Right lung (tissue), 10 donors: ENCODE measurements around the gene SPN. TPM values are rescaled to one million over a fixed set of nuclear protein-coding genes. Genes with fewer than 3 reads are reported as not detected.
"Not testable (repeated sequence)": the region's sequence is repeated elsewhere in the genome, so short reads cannot be mapped to it uniquely, and the experiment has no call there.

Experiments used
- DNase-seq, 2 donors: peaks; one replicate each; pipeline ENCODE4 v3.0.0-alpha.2; 2013
- long read RNA-seq, 8 donors: transcript quantifications; one replicate each; lab custom pipeline, GENCODE V29; 2026
- polyA plus RNA-seq, 5 donors: library from polyadenylated mRNA; unstranded; fragments of 120-200 nt; gene quantifications; one replicate each; pipeline versions ENCODE4 v1.2.1 to v1.2.3, GENCODE V29; 2013; ENCODE audit warnings: inconsistent platforms in 1 of 5, low replicate concordance in 1 of 5; ENCODE audit not compliant: insufficient read length in 5 of 5, insufficient read depth in 1 of 5

Gene SPN, protein sequence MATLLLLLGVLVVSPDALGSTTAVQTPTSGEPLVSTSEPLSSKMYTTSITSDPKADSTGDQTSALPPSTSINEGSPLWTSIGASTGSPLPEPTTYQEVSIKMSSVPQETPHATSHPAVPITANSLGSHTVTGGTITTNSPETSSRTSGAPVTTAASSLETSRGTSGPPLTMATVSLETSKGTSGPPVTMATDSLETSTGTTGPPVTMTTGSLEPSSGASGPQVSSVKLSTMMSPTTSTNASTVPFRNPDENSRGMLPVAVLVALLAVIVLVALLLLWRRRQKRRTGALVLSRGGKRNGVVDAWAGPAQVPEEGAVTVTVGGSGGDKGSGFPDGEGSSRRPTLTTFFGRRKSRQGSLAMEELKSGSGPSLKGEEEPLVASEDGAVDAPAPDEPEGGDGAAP
- 1 to 10 TPM; 1.9 to 2.9 (median 2.3) TPM for polyA plus RNA-seq
- long read RNA-seq, donor 1, partial matches to known transcripts = 0 of 3 reads
- long read RNA-seq, donor 1, other reads (novel, unspliced or antisense) = 0 of 3 reads
- long read RNA-seq, donor 2, partial matches to known transcripts = 0 of 1 reads
- long read RNA-seq, donor 2, other reads (novel, unspliced or antisense) = 0 of 1 reads
- long read RNA-seq, donor 3, partial matches to known transcripts = 0 of 2 reads
- long read RNA-seq, donor 3, other reads (novel, unspliced or antisense) = 0 of 2 reads
- long read RNA-seq, donor 4, partial matches to known transcripts = 0 of 4 reads
- long read RNA-seq, donor 4, other reads (novel, unspliced or antisense) = 0 of 4 reads
- long read RNA-seq, donor 5, partial matches to known transcripts = 0 of 2 reads
- long read RNA-seq, donor 5, other reads (novel, unspliced or antisense) = 0 of 2 reads
- long read RNA-seq, donor 6, partial matches to known transcripts = 0 of 4 reads
- long read RNA-seq, donor 6, other reads (novel, unspliced or antisense) = 0 of 4 reads
- long read RNA-seq, donor 7, partial matches to known transcripts = 0 of 3 reads
- long read RNA-seq, donor 7, other reads (novel, unspliced or antisense) = 0 of 3 reads
- long read RNA-seq, donor 8, partial matches to known transcripts = 0 of 1 reads
- long read RNA-seq, donor 8, other reads (novel, unspliced or antisense) = 0 of 1 reads

DNA sequence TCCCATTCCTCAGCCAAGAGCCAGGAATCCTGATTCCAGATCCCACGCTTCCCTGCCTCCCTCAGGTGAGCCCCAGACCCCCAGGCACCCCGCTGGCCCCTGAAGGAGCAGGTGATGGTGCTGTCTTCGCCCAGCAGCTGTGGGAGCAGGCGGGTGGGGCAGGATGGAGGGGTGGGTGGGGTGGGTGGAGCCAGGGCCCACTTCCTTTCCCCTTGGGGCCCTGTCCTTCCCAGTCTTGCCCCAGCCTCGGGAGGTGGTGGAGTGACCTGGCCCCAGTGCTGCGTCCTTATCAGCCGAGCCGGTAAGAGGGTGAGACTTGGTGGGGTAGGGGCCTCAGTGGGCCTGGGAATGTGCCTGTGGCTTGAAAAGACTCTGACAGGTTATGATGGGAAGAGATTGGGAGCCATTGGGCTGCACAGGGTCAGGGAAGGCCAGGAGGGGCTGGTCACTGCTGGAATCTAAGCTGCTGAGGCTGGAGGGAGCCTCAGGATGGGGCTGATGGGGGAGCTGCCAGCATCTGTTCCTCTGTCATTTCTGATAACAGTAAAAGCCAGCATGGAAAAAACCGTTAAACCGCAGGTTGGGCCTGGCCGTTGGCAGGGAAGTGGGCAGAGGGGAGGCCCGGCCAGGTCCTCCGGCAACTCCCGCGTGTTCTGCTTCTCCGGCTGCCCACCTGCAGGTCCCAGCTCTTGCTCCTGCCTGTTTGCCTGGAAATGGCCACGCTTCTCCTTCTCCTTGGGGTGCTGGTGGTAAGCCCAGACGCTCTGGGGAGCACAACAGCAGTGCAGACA, at the start of gene SPN:
Gene SPN (plus strand): TSS at position 232 of the 791 bp plus-strand sequence. CDS start 482 bp downstream, at position 714.
- DNase-seq = no peak

DNA sequence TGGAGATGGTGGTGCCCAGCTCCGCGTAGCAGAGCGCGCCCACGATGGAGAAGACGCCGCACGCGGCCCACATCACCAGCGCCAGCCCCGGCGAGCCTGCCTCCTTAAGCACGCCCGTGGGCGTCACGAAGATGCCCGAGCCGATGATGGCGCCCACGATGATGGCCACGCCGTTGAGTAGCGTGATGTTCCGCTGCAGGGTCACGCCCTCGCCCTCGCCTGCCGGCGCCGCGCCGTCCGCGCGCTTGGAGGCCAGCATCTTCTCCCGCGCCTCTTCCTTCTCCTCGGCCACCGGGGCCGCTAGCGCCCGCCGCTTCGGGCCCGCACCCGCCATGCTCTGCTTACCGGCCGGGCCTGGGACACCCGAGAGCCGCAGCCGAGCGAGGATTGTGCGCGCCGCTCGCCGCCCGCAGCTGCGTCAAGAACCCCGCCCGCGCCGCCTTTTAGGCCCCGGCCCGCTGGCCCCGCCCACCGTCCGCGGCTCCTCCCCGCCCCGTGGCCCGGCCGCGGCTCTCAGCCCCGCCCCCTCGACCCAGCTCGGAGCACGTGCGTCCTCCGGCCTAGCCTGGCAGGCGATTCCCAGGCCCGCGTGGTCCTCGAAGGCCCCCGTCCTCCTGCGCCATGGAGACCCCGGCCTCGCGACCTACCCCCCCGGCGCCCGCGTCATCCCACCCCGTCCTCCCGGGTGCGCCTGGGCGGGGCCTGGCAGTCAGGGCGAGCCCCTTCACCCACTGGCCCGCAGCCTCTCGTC, 49.6 kb upstream of the SPN start:
- DNase-seq = peak; percentile 48 to 53

DNA sequence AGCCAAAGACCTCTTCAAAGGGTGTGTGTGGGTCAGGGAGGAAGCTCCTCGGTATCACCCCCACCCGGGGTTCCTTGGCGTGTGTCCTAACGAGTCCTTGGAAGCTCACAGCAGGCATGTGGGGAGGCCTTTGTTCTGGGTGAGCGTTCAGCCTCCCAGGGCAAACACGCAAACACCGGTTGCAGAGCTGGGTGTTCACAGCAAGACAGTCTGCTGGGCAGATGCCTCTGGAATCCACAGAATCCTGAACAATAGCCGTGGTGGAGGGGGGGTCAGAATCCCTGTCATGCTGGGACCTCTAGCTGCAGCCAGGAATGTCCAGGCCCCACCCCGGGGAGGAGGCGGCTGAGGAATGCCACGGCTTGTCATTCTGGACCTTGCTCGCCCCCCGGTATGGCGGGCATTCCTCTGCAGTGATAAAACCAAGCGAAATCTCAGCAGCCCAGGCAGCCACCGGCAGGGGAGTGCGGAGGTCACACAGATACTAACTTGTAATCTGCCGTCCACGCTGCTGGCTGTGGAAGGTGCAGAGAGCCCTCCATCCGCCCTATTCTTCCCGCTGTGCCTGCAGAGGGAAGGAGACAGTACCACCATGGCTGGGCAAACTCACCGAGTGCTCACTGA, 48.2 kb upstream of the SPN start:
- not testable (repeated sequence) for DNase-seq

DNA sequence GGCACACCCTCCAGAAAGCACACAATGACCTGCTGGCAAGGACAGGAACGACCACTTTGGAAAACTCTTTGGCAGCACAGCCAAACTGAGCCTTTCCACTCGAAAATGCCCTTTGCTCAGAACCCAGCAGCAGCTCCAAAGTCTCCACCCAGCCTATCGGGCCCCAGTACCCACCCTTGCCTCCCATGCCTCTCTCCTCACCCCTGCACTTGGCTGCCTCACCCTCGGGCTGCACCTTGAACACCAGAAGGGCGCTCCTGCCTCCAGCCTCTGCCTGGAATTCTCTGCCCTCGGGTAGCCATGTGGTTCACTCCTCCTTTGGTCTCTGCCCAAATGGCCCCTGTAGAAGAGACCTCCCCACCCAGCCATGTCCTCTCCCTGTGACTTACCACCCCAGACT, 46.9 kb upstream of the SPN start:
- not testable (repeated sequence) for DNase-seq

DNA sequence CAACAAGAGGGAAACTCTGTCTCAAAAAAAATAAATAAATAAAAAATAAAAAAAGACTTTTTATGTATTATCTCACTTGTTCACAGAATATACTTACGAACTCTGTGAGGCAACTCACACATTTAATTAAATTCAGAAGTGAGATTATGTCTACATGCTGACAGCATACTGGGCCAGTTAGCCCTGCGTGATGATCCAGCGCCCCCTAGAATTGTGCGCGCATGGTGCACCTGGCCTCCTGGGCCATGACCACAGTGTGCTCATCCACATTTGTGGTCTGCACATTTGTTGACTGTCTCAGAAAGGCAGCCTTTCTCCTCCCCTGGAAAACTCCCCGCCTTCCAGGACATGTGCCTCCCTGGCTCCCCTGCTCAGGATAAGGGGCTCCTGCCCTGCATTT, 42.5 kb upstream of the SPN start:
- not testable (repeated sequence) for DNase-seq

DNA sequence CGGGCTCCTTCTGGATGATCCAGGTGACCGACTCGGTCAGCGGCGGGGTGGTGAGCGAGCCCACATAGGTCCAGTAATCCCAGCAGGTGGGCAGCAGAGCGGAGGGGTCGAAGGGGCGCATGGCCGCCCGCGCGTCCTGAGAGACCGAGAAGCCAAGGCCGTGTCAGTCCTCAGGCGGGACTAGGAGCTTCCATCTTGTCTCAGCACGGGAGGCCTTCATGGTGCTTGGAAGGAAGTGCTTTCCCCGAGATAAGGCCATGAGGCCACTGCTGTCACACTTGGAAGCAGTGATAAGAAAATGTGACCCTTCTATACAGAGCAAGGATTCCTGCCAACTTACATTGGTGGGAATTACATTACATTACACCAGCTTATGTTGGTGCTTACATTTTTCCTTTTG, 40.3 kb upstream of the SPN start:
- not testable (repeated sequence) for DNase-seq

DNA sequence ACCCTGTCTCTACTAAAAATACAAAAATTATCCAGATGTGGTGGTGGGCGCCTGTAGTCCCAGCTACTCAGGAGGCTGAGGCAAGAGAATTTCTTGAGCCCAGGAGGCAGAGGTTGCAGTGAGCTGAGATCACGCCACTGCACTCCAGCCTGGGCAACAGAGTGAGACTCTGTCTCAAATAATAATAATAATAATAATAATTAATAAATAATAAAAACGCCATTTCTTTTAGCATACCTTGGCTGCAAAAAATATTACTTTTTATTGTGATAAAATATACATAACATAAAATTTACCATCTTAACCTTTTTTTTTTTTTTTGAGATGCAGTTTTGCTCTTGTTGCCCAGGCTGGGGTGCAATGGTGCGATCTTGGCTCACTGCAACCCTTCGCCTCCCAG, 39.8 kb upstream of the SPN start:
- DNase-seq = not testable (repeated sequence)

DNA sequence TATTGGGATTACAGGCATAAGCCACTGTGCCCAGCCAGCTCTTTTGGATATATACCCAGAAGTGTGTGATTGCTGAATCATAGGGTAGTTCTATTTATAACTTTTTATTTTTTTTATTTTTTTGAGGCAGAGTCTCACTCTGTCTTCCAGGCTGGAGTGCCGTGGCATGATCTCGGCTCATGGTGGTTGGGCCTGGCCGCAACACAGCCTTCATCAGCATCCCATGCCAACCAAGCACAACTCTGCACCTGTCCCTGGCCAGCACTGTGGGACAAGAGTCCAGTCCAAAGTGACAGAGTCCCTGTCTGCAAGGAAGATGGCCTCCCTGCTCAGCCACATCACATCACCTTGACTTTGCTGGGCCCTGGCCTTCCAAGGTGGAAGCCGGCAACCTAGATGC, 37.9 kb upstream of the SPN start:
- not testable (repeated sequence) for DNase-seq

DNA sequence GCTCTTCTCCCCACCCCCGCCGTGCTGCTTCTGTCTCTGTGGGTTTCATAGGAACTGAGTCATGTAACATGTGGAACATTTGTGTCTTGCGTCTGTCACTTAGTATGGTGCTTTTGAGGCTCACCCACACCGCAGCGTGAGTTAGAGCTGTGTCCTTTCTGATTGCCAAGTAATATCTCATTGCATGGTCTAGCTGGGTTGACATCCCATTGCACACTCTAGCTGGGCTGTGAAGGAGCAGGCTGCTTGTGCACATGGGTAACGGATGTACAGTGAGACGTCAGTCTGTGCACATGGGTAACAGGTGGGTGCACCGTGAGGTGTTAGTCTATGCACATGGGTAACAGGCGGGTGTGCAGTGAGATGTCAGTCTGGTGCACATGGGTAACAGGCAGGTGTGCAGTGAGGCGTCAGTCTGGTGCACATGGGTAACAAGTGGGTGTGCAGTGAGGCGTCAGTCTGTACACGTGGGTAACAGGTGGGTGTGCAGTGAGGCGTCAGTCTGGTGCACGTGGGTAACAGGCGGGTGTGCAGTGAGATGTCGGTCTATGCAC, 36.2 kb upstream of the SPN start:
- not testable (repeated sequence) for DNase-seq

DNA sequence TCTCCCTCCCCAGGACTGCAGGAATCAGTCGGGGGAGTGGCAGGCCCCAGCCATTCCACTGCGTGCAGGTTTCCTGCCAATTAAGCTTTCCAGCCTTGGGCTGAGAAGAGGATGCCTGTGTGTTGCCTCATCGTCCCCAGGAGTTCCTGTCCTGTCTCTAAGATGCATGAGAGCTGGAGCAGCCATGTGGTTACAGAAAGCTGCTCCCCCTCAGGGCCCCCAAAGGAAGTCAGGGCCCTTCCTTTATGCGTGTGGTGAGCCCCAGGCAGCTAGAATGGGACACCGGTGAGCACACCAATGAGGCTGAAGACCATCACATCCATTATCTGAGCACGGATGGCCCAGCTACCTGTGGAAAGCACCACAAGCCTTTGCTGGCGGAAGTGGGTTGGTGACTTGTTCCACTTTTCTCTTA, 35.4 kb upstream of the SPN start:
- not testable (repeated sequence) for DNase-seq

DNA sequence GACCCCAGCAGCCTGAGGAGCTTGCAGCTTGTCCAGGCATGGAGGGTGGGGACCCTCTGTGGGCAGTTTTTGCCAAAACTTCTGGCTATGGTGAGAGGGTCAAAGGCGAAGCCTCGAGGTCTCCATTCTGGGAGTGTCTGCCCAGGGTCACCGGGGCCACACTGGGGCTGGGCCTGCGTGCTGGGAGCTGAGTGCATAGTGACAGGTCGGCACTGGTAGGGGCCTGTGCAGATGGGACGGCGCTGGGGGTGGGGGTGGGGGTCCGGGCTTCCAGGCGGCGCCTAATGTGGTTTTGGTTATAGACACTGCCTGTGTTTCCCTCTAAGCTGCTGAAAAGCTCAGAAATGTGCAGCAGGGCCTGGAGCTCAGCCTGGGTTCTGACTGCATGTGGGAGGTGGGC, 34.3 kb upstream of the SPN start:
- DNase-seq = not testable (repeated sequence)

DNA sequence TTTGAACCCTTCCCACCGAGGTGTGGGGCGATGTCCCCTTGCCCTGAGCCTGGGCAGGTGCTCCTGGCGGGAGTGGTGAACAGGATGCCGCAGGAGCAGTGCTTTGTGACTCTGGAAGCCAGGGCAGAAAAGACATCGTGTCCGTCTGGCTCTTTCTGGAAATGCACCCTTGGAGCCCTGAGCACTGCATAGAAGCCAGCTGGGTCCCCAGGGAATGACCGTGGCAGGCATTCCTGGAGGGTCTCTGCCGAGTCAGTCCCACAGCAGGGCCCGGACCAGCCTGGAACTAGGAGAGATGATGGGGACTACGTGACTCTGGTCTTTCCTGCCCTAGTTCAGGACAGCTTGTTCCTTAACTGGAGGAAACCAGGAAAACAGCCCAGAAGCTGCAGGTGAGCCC, 33.7 kb upstream of the SPN start:
- DNase-seq = not testable (repeated sequence)

DNA sequence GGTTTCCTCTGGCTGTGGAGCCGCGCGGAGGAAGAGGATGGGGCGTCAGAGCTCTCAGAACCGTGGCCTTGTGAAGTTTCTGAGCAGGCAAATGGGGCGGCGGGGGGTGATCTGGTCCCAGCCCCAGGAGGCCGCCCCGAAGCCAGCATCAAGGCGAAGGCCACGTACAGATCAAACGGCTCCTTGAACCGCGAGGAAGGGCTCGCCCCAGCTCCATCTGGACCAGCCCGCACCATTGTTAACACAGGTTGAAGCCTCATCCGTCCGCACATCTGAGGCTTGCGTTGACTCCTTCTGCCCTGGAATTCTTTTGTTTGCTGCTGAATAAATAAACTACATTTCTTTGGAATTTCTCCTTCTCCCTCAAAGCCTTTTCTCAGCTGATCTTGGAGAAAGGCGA, 31.4 kb upstream of the SPN start:
- not testable (repeated sequence) for DNase-seq

DNA sequence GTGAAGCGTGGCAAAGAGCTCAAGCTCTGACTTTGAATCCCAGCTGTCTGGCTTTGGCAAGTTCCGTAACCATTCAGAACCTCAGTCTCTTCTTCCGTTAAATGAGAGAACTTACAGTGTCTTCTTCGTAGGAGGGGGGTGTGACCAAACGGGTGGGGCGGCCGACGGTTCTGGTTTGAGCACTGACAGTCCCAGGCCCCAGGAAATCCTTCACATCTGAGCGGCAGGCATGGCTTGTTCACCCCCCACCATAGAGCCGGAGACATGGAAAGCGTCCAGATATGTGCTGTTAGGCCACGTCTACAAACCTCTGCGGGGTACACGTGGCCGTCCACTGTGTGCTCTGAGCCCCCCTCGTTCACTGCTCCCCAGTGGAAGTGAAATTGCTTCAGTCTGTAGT, 27.1 kb upstream of the SPN start:
- DNase-seq = not testable (repeated sequence)

DNA sequence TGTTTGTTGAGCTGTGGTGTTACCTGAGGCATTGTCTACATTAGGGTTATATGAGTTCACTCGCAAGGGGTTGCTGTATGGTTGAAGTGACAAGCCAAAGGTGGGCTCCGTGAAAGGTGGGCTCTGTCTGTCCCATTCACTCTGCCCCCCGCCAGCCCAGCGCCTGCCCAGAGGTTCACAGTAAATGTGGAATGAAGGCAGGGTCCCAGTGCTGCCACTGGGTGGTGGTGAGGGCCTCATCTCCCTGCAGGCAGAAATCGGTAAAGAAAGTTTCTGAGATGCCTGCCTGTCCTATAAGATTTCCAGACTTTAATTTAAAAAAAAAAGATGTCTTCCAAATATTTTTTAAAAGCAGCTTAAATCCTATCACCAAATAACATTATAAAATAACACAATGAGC, 26.7 kb upstream of the SPN start:
- not testable (repeated sequence) for DNase-seq

DNA sequence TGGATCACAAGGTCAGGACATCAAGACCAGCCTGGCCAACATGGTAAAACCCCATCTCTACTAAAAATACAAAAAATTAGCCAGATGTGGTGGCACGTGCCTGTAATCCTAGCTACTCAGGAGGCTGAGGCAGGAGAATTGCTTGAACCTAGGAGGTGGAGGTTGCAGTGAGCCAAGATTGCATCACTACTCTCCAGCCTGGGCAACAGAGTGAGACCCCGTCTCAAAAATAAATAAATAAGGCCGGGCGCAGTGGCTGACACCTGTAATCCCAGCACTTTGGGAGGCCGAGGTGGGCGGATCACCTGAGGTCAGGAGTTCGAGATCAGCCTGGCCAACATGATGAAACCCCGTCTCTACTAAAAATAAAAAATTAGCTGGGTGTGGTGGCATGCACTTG, 24.3 kb upstream of the SPN start:
- DNase-seq = not testable (repeated sequence)

DNA sequence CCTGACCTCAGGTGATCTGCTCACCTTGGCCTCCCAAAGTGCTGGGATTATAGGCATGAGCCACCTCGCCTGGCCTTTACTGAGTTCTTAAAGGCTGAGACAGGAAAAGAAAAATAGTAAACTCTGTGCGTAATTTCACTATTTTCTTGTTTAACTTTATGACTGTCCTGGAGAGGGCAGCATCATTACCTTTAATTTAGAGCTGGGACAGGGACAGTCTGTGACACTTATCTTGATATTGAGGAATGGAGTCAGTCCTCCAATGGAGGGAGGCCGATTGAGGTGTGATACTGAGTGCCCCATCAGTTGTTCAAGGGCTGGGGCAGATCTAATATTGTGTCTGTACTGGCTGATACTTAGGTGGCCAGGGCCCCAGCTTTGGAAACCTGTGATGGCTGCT, 21.5 kb upstream of the SPN start:
- no peak for DNase-seq

DNA sequence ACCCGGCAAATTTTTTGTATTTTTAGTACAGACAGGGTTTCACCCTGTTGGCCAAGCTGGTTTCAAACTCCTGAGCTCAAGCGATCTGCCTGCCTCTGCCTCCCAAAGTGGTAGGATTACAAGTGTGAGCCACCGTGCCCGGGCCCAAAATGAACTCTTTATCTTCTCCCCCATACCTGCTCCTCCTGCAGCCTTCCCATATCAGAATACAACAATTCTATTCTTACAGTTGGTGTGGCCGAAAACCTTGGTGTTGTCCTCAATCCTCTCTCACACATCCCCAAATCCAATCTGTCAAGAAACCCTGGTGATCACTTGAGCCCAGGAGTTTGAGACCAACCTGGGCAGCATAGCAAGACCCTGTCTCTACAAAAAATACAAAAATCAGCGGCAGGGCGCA, 19.5 kb upstream of the SPN start:
- DNase-seq = no peak

DNA sequence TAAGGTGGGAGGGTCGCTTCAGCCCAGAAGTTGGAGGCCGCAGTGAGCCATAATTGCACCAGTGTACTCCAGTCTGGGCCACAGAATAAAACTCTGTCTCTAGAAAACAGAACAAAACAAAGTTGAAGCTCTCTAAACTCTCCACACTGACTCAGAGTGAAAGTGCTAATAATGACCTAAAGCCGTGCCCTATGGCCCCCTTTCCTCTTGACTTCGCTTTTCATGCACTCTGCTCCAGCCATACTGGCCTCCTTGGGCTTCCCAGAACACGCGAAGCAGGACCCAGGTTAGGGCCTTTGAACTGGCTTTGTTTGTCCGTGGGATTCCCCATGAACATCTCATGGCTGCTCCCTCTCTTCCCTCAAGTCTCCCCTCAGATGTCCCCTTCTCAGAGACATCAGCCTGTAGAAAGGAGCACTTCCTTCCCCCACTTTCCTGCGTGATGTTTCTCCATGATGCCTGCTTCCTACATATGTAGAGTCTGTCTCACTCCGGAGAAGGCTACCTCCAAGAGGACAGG, 18.6 kb upstream of the SPN start:
- DNase-seq = no peak
